ENCODE results near the gene GABARAPL1. TPM values are rescaled to one million over a fixed set of nuclear protein-coding genes. Genes with fewer than 3 reads are reported as not detected.

GABARAPL1 gene
- total and polyA plus RNA-seq, 2 of the 13 experiments (the other 11 are each of a cell fraction or from before 2014, with no cell fraction given), result 7.9 to 26.1 TPM

GRCh38 chr12:10214136-10214894 is 1.6 kb downstream of the GABARAPL1 start:
- Histone ChIP-seq H3K79me2 (ENCODE audit: insufficient read depth, low read length) (no peaks in the 10 kb centered on the region), H3K27ac (ENCODE audit: extremely low read length, insufficient read depth, low read length) (no peak overlapping the region), H3K9me3 (ENCODE audit: low read length) (no peaks in the 10 kb centered on the region), H3K4me3 (replicated peaks in 1 of 3; ENCODE audit: insufficient read depth in 1 of 3, low read depth in 2 of 3, low read length in 3 of 3) (peak overlapping the region; percentile 82 to 97 (median 91)), H3K36me3 (replicated peaks in 1 of 2; ENCODE audit: control insufficient read depth in 1 of 2, insufficient read depth in 2 of 2, low read length in 2 of 2) (no peaks in the 10 kb centered on the region), H3K27me3 (ENCODE audit: control insufficient read depth in 1 of 2, insufficient read depth in 2 of 2, low read length in 2 of 2) (no peaks in the 10 kb centered on the region; a peak in 1 of 5 replicates), H3K4me1 (ENCODE audit: insufficient read depth, low read length) (peaks cover 19% of the 10 kb centered on the region; the same call in 1 of the 2 replicates), H3K9ac (ENCODE audit: insufficient read depth, low read depth, low read length) (peak overlapping the region; percentile 76), H2AFZ (ENCODE audit: low read length) (no peak overlapping the region), H3K4me2 (ENCODE audit: low read depth, low read length) (peak overlapping the region; percentile 98), H4K20me1 (ENCODE audit: insufficient read depth, low read length) (no peaks in the 10 kb centered on the region)
- ChIA-PET CTCF (ENCODE audit: low intra/inter-chr PET ratio, low total read pairs) (no interaction called here), POLR2A (no interaction called here)
- intact Hi-C loops (cut with micrococcal nuclease; ENCODE audit: unreplicated experiment), result no loop called here
- WGBS (ENCODE audit: low lambda C conversion rate), result 42% methylated on average over 10 of the region's 10 CpGs
- in situ Hi-C loops (cut with HindIII; ENCODE audit: extremely low pct_ligation_motif_present, low pct_unique_long_range_greater_than_20kb), result no loop called here
- DNase-seq (ENCODE audit: low spot score), result no peak
- no peak for ATAC-seq
- no peak for FAIRE-seq
- BruUV-seq (replicated peaks), result no TSS peak
- TF ChIP-seq RXRB (CRISPR knock-in tag; IDR thresholded peaks at IDR 0.05; ENCODE audit: borderline replicate concordance) (no peak), ZNF281 (CRISPR knock-in tag; IDR thresholded peaks at IDR 0.05; ENCODE audit: borderline replicate concordance) (no peak), ISL2 (CRISPR knock-in tag; IDR thresholded peaks at IDR 0.05) (no peak), MAFG (CRISPR knock-in tag; IDR thresholded peaks at IDR 0.05) (no peak), MXD1 (CRISPR knock-in tag; IDR thresholded peaks at IDR 0.05) (no peak), ZBTB49 (CRISPR knock-in tag; IDR thresholded peaks at IDR 0.05; ENCODE audit: borderline replicate concordance) (no peak), ZNF883 (CRISPR knock-in tag; IDR thresholded peaks at IDR 0.05; ENCODE audit: not compliant biosample characterization) (no peak), ARNT2 (CRISPR knock-in tag; IDR thresholded peaks at IDR 0.05; ENCODE audit: low read depth) (no peak), ZNF552 (CRISPR knock-in tag; IDR thresholded peaks at IDR 0.05; ENCODE audit: borderline replicate concordance) (no peak), ZNF383 (CRISPR knock-in tag; IDR thresholded peaks at IDR 0.05; ENCODE audit: borderline replicate concordance) (no peak), MAX (IDR thresholded peaks at IDR 0.05) (no peak), NFATC3 (CRISPR knock-in tag; IDR thresholded peaks at IDR 0.05) (no peak)
- TF ChIP-seq, protein P1, sequence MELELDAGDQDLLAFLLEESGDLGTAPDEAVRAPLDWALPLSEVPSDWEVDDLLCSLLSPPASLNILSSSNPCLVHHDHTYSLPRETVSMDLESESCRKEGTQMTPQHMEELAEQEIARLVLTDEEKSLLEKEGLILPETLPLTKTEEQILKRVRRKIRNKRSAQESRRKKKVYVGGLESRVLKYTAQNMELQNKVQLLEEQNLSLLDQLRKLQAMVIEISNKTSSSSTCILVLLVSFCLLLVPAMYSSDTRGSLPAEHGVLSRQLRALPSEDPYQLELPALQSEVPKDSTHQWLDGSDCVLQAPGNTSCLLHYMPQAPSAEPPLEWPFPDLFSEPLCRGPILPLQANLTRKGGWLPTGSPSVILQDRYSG (CRISPR knock-in tag; IDR thresholded peaks at IDR 0.05), result no peak
- TF ChIP-seq, protein P2, sequence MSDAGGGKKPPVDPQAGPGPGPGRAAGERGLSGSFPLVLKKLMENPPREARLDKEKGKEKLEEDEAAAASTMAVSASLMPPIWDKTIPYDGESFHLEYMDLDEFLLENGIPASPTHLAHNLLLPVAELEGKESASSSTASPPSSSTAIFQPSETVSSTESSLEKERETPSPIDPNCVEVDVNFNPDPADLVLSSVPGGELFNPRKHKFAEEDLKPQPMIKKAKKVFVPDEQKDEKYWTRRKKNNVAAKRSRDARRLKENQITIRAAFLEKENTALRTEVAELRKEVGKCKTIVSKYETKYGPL (CRISPR knock-in tag; IDR thresholded peaks at IDR 0.05), result no peak
- TF ChIP-seq, protein P3, sequence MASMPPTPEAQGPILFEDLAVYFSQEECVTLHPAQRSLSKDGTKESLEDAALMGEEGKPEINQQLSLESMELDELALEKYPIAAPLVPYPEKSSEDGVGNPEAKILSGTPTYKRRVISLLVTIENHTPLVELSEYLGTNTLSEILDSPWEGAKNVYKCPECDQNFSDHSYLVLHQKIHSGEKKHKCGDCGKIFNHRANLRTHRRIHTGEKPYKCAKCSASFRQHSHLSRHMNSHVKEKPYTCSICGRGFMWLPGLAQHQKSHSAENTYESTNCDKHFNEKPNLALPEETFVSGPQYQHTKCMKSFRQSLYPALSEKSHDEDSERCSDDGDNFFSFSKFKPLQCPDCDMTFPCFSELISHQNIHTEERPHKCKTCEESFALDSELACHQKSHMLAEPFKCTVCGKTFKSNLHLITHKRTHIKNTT (CRISPR knock-in tag; IDR thresholded peaks at IDR 0.05), result no peak
